Erythroblast (primary cell): Measurements from ENCODE around the gene NDUFS1.

Experiments used
- GATA1 ChIP-seq: IDR thresholded peaks from 2 replicates; pipeline ENCODE4 v1.6.1; 2011; ENCODE audit warnings: low read depth, mild to moderate bottlenecking, control low read depth, low read length, moderate library complexity
- POLR2A ChIP-seq: IDR thresholded peaks from 2 replicates; pipeline ENCODE4 v1.6.1; 2011; ENCODE audit warnings: mild to moderate bottlenecking, low read length

DNA sequence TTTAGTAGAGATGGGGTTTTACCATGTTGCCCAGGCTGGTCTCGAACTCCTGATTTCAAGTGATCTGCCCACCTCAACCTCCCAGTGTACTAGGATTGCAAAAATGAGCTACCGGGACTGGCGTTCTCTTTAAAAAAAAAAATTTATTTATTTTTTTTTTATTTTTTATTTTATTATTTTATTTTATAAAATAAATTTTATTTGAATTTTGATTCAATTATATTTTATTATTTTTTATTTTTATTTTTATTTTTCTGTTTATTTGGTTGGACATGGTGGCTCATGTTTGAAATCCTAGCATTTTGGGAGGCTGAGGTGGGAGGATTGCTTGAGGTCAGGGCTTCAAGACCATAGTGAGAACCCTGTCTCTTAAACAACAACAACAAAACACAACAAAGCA lies 32.9 kb upstream of the NDUFS1 start:
- TF ChIP-seq POLR2A (no peak), GATA1 (no peak)
